GM23338 (cell line): Measurements from ENCODE around the gene KCNJ18. TPM values are rescaled to one million over a fixed set of nuclear protein-coding genes. Genes with fewer than 3 reads are reported as not detected.
"Not testable (repeated sequence)": the region's sequence is repeated elsewhere in the genome, so short reads cannot be mapped to it uniquely, and the experiment has no call there.

ENCODE experiments used
- ATAC-seq: fragments of 200-7000 bp; cut with Tn5 transposase; 3 replicates; pipeline ENCODE4 v1.9.1; 2020
- DNase-seq: peaks from one replicate; pipeline ENCODE4 v3.0.0-alpha.2; 2015; ENCODE audit warnings: low spot score
- H2AFZ ChIP-seq: fragments of 200-600 bp; sonication (generic); 2 replicates; pipeline ENCODE4 v1.8.0; 2016; ENCODE audit warnings: antibody characterized with exemption, mild to moderate bottlenecking, moderate library complexity
- H3F3A ChIP-seq: fragments of 200-600 bp; sonication (generic); replicated peaks from 2 replicates; pipeline ENCODE4 v1.8.0; 2017; ENCODE audit warnings: antibody characterized with exemption, mixed run types, low read depth
- H3K27ac ChIP-seq: fragments of 200-600 bp; sonication (generic); 2 replicates; pipeline ENCODE4 v1.6.1; 2016; ENCODE audit warnings: low read depth
- H3K27me3 ChIP-seq: fragments of 200-600 bp; sonication (generic); 2 replicates; pipeline ENCODE4 v1.8.0; 2016; ENCODE audit warnings: mild to moderate bottlenecking, mixed run types, moderate library complexity; ENCODE audit not compliant: insufficient read depth
- H3K36me3 ChIP-seq: fragments of 200-600 bp; sonication (generic); 2 replicates; pipeline ENCODE4 v1.8.0; 2016; ENCODE audit warnings: mild to moderate bottlenecking; ENCODE audit not compliant: insufficient read depth
- H3K4me1 ChIP-seq: fragments of 200-600 bp; sonication (generic); 2 replicates; pipeline ENCODE4 v1.8.0; 2016; ENCODE audit warnings: mild to moderate bottlenecking, moderate library complexity; ENCODE audit not compliant: insufficient read depth
- H3K4me2 ChIP-seq: fragments of 200-600 bp; sonication (generic); 2 replicates; pipeline ENCODE4 v1.7.1; 2017; ENCODE audit warnings: mixed run types
- H3K4me3 ChIP-seq: fragments of 200-600 bp; sonication (generic); 2 replicates; pipeline ENCODE4 v1.6.1; 2016; ENCODE audit warnings: mixed run types
- H3K79me2 ChIP-seq: fragments of 200-600 bp; sonication (generic); replicated peaks from 2 replicates; pipeline ENCODE4 v1.8.0; 2017; ENCODE audit warnings: mild to moderate bottlenecking; ENCODE audit not compliant: insufficient read depth
- H3K9me2 ChIP-seq: fragments of 200-600 bp; sonication (generic); 2 replicates; pipeline ENCODE4 v1.8.0; 2017; ENCODE audit not compliant: insufficient read depth
- H4K20me1 ChIP-seq: fragments of 200-600 bp; sonication (generic); replicated peaks from 2 replicates; pipeline ENCODE4 v1.8.0; 2017; ENCODE audit warnings: mild to moderate bottlenecking; ENCODE audit not compliant: insufficient read depth
- H3K27ac Mint-ChIP-seq: 2 replicates; pipeline ENCODE4 v1.8.0; 2020; ENCODE audit warnings: inconsistent platforms, mild to moderate bottlenecking, moderate library complexity, mixed read lengths
- H3K27me3 Mint-ChIP-seq: 3 replicates; pipeline ENCODE4 v1.8.0; 2022; ENCODE audit warnings: low read depth, mild to moderate bottlenecking, moderate library complexity, mixed read lengths, inconsistent platforms; ENCODE audit not compliant: insufficient read depth, poor library complexity
- H3K36me3 Mint-ChIP-seq: 3 replicates; pipeline ENCODE4 v1.8.0; 2021; ENCODE audit warnings: low read depth, mild to moderate bottlenecking, inconsistent platforms, moderate library complexity, mixed read lengths
- H3K4me1 Mint-ChIP-seq: 3 replicates; pipeline ENCODE4 v1.8.0; 2020; ENCODE audit warnings: mild to moderate bottlenecking, inconsistent platforms, mixed read lengths
- H3K4me3 Mint-ChIP-seq: 3 replicates; pipeline ENCODE4 v1.8.0; 2021; ENCODE audit warnings: moderate library complexity, mild to moderate bottlenecking, inconsistent platforms, mixed read lengths
- H3K9me3 Mint-ChIP-seq: 3 replicates; pipeline ENCODE4 v1.8.0; 2020; ENCODE audit warnings: moderate library complexity, mild to moderate bottlenecking, inconsistent platforms, mixed read lengths
- polyA plus RNA-seq: library from polyadenylated mRNA; unstranded; fragments of >200 nt; fragmentation: Nextera tagmentation; extraction: Ambion mirVana; gene quantifications from 2 replicates; pipeline ENCODE4 v1.2.1, GENCODE V29; 2016
- total RNA-seq: library from RNA; depleted of rRNA; stranded (reverse); fragments of >200 nt; shearing (Covaris generic); gene quantifications from 2 replicates; pipeline ENCODE4 v1.2.3, GENCODE V29; 2014

KCNJ18 gene
- total and polyA plus RNA-seq, 2 experiments from 2014 or later = not detected

GRCh38 chr17:21698437-21699075 lies 6.2 kb downstream of the KCNJ18 start:
- H3K36me3 ChIP-seq, H3K27me3 Mint-ChIP-seq, H3K4me2 ChIP-seq, H3K9me2 ChIP-seq, H3K4me1 ChIP-seq, H2AFZ ChIP-seq, H3K27ac Mint-ChIP-seq, H3K4me1 Mint-ChIP-seq, H3K79me2 ChIP-seq, ATAC-seq, H3K4me3 ChIP-seq, H3F3A ChIP-seq, H4K20me1 ChIP-seq, H3K4me3 Mint-ChIP-seq, H3K27ac ChIP-seq, H3K27me3 ChIP-seq, DNase-seq: not testable (repeated sequence)
- Mint-ChIP-seq H3K36me3 (peaks cover 15% of the 10 kb centered on the region), H3K9me3 (peaks cover 69% of the 10 kb centered on the region)

GRCh38 chr17:21699124-21699523 lies 6.8 kb downstream of the KCNJ18 start:
- H3K4me2 ChIP-seq, H3K4me1 Mint-ChIP-seq, DNase-seq, H3K27ac Mint-ChIP-seq, ATAC-seq, H2AFZ ChIP-seq, H3K36me3 ChIP-seq, H3F3A ChIP-seq, H3K27me3 Mint-ChIP-seq, H3K4me3 Mint-ChIP-seq, H3K4me1 ChIP-seq, H3K9me2 ChIP-seq, H4K20me1 ChIP-seq, H3K79me2 ChIP-seq, H3K4me3 ChIP-seq, H3K27ac ChIP-seq, H3K27me3 ChIP-seq: not testable (repeated sequence)
- peaks cover 15% of the 10 kb centered on the region for H3K36me3 Mint-ChIP-seq
- peaks cover 67% of the 10 kb centered on the region for H3K9me3 Mint-ChIP-seq

- H3F3A ChIP-seq, DNase-seq, H3K27me3 ChIP-seq, H3K9me2 ChIP-seq, H4K20me1 ChIP-seq, ATAC-seq, H3K27ac Mint-ChIP-seq, H3K27me3 Mint-ChIP-seq, H3K36me3 ChIP-seq, H3K4me1 ChIP-seq, H2AFZ ChIP-seq, H3K79me2 ChIP-seq, H3K4me1 Mint-ChIP-seq, H3K27ac ChIP-seq, H3K4me3 ChIP-seq, H3K4me3 Mint-ChIP-seq, H3K4me2 ChIP-seq: not testable (repeated sequence)
- Mint-ChIP-seq H3K36me3 (peaks cover 16% of the 10 kb centered on the region), H3K9me3 (peaks cover 66% of the 10 kb centered on the region)
These were observed 7.4 kb downstream of the KCNJ18 start for GRCh38 chr17:21699573-21700236.

- H4K20me1 ChIP-seq, H3K4me1 Mint-ChIP-seq, H3K27ac Mint-ChIP-seq, H3K4me3 Mint-ChIP-seq, H3K79me2 ChIP-seq, ATAC-seq, H3K36me3 ChIP-seq, H3K27me3 Mint-ChIP-seq, H3F3A ChIP-seq, H2AFZ ChIP-seq, H3K27me3 ChIP-seq, H3K9me2 ChIP-seq, H3K4me2 ChIP-seq, H3K4me3 ChIP-seq, H3K4me1 ChIP-seq, H3K27ac ChIP-seq, DNase-seq: not testable (repeated sequence)
- H3K9me3 Mint-ChIP-seq = peaks cover 66% of the 10 kb centered on the region
- H3K36me3 Mint-ChIP-seq = peaks cover 24% of the 10 kb centered on the region
These were observed 8.8 kb downstream of the KCNJ18 start for GRCh38 chr17:21701090-21701489.

GRCh38 chr17:21702029-21702428 lies 9.7 kb downstream of the KCNJ18 start:
- not testable (repeated sequence) for H3K4me1 Mint-ChIP-seq, H3K4me1 ChIP-seq, H3K4me3 ChIP-seq, H3K79me2 ChIP-seq, DNase-seq, H4K20me1 ChIP-seq, H3K36me3 ChIP-seq, H3K27ac Mint-ChIP-seq, H3K27ac ChIP-seq, H3F3A ChIP-seq, H3K9me2 ChIP-seq, H2AFZ ChIP-seq, H3K27me3 ChIP-seq, H3K4me2 ChIP-seq, H3K4me3 Mint-ChIP-seq, ATAC-seq, H3K27me3 Mint-ChIP-seq
- Mint-ChIP-seq H3K9me3 (peaks cover 63% of the 10 kb centered on the region), H3K36me3 (peaks cover 18% of the 10 kb centered on the region)

- H3K27me3 ChIP-seq, H3K4me1 Mint-ChIP-seq, H3K4me2 ChIP-seq, H4K20me1 ChIP-seq, H3K79me2 ChIP-seq, H3K4me1 ChIP-seq, H3K27me3 Mint-ChIP-seq, H3K27ac Mint-ChIP-seq, H3K4me3 ChIP-seq, ATAC-seq, H3K4me3 Mint-ChIP-seq, H2AFZ ChIP-seq, DNase-seq, H3K27ac ChIP-seq, H3K9me2 ChIP-seq, H3F3A ChIP-seq, H3K36me3 ChIP-seq: not testable (repeated sequence)
- Mint-ChIP-seq H3K9me3 (peaks cover 63% of the 10 kb centered on the region), H3K36me3 (peaks cover 16% of the 10 kb centered on the region)
These were observed 10.2 kb downstream of the KCNJ18 start for GRCh38 chr17:21702521-21702920.
